K562 (cell line): ENCODE results near the gene POLR3K. TPM values are rescaled to one million over a fixed set of nuclear protein-coding genes. Genes with fewer than 3 reads are reported as not detected.

ENCODE experiments used
- ATAC-seq: fragments of 200-7000 bp; cut with Tn5 transposase; 3 replicates; pipeline ENCODE4 v1.9.1; 2020; ENCODE audit warnings: moderate library complexity
- BruUV-seq: library from RNA; stranded (reverse); fragments of 400-500 nt; replicated peaks from 2 replicates; lab custom pipeline; 2021; lab: Mats Ljungman, UMichigan
- CTCF ChIA-PET: fragments of 300-600 bp; formaldehyde crosslinking; extraction: SDS; loops from one replicate; lab custom pipeline; 2021; ENCODE audit warnings: low intra/inter-chr PET ratio; lab: Yijun Ruan, JAX
- POLR2A ChIA-PET: fragments of 300-600, 350-650 bp; sonication (Branson Sonifier 250); formaldehyde crosslinking; extraction: SDS; loops from one replicate; lab custom pipeline; 2021; ENCODE audit warnings: antibody characterized with exemption, inconsistent platforms; lab: Yijun Ruan, JAX
- DNase-seq, 4 experiments: peaks; one replicate each; pipeline versions ENCODE4 v3.0.0 to v3.0.0-alpha.2; 2011 to 2018; ENCODE audit warnings: low spot score in 3 of 4, mixed read lengths in 3 of 4; ENCODE audit errors: extremely low read depth in 1 of 4
- FAIRE-seq: peaks from 2 replicates; lab custom pipeline; 2011; peaks lifted over from hg19 to GRCh38; lab: Jason Lieb, UNC
- H2AFZ ChIP-seq: 2 replicates; pipeline ENCODE4 v1.6.0; 2011; ENCODE audit warnings: low read depth, low read length, control low read depth, inconsistent platforms
- H3K27ac ChIP-seq: fragments of 200-600 bp; 3 replicates; pipeline ENCODE4 v1.8.0; 2011; ENCODE audit warnings: low read depth, mild to moderate bottlenecking, control low read depth, inconsistent platforms, low read length, moderate library complexity, mixed read lengths; ENCODE audit errors: extremely low read depth
- H3K27me3 ChIP-seq, 2 experiments: fragments of 300-600 bp in 1 of 2; 2 replicates in 1 of 2; 3 replicates in 1 of 2; pipeline versions ENCODE4 v1.6.0 to v1.8.0; 2011; ENCODE audit warnings: inconsistent platforms in 2 of 2, low read length in 2 of 2, mild to moderate bottlenecking in 1 of 2, mixed read lengths in 1 of 2, moderate library complexity in 1 of 2; ENCODE audit not compliant: control insufficient read depth in 2 of 2, insufficient read depth in 2 of 2
- H3K36me3 ChIP-seq: fragments of 300-600 bp; 3 replicates; pipeline ENCODE4 v1.8.0; 2011; ENCODE audit warnings: mild to moderate bottlenecking, low read length, inconsistent platforms; ENCODE audit not compliant: control insufficient read depth, insufficient read depth
- H3K4me1 ChIP-seq, 2 experiments: fragments of 200-600 bp in 1 of 2; replicated peaks in 1 of 2; 2 replicates in 1 of 2; 3 replicates in 1 of 2; pipeline versions ENCODE4 v1.5.1 to v1.8.0; 2011; ENCODE audit warnings: inconsistent platforms in 2 of 2, low read length in 2 of 2, mild to moderate bottlenecking in 1 of 2, mixed read lengths in 1 of 2, moderate library complexity in 1 of 2; ENCODE audit not compliant: control insufficient read depth in 2 of 2, insufficient read depth in 2 of 2
- H3K4me2 ChIP-seq: 2 replicates; pipeline ENCODE4 v1.6.1; 2011; ENCODE audit warnings: low read length, control low read depth, inconsistent platforms, mixed read lengths; ENCODE audit not compliant: insufficient read depth
- H3K4me3 ChIP-seq: fragments of 200-600 bp; sonication (generic), shearing (Covaris generic); 2 replicates; pipeline ENCODE4 v1.5.1; 2016; ENCODE audit warnings: control low read depth, inconsistent platforms
- H3K79me2 ChIP-seq: fragments of 200-600 bp; 3 replicates; pipeline ENCODE4 v1.8.0; 2011; ENCODE audit warnings: low read length, inconsistent platforms; ENCODE audit not compliant: control insufficient read depth, insufficient read depth
- H3K9ac ChIP-seq, 2 experiments: 2 replicates each; pipeline versions ENCODE4 v1.6.0 to v1.6.1; 2011; ENCODE audit warnings: low read depth in 2 of 2, low read length in 2 of 2, control low read depth in 1 of 2, inconsistent platforms in 1 of 2, mild to moderate bottlenecking in 1 of 2, mixed read lengths in 1 of 2; ENCODE audit not compliant: insufficient read depth in 1 of 2
- H3K9me1 ChIP-seq: one replicate; pipeline ENCODE4 v1.6.0; 2011; ENCODE audit warnings: inconsistent platforms, mild to moderate bottlenecking, low read length, moderate library complexity; ENCODE audit not compliant: control insufficient read depth, insufficient read depth
- H3K9me3 ChIP-seq: replicated peaks from 2 replicates; pipeline ENCODE4 v1.5.1; 2011; ENCODE audit warnings: low read depth, low read length, inconsistent platforms; ENCODE audit not compliant: control insufficient read depth, insufficient read depth
- H4K20me1 ChIP-seq: replicated peaks from 2 replicates; pipeline ENCODE4 v1.6.1; 2011; ENCODE audit warnings: low read length, inconsistent platforms, mixed read lengths; ENCODE audit not compliant: control insufficient read depth, insufficient read depth
- BDP1 ChIP-seq: IDR thresholded peaks from 3 replicates; pipeline ENCODE4 v1.6.1; 2011; ENCODE audit not compliant: insufficient read length, insufficient read depth
- CEBPB ChIP-seq: fragments of 450-650 bp; IDR thresholded peaks from 2 replicates; pipeline ENCODE4 v1.6.1; 2016; ENCODE audit warnings: missing genetic modification characterization, missing compliant biosample characterization
- CEBPG ChIP-seq, 3 experiments: fragments of 200-800 bp in 1 of 3; sonication (Bioruptor generic) in 1 of 3; sonication (generic) in 1 of 3; formaldehyde crosslinking in 1 of 3; IDR thresholded peaks in 2 of 3; conservative IDR thresholded peaks in 1 of 3; 2 replicates each; pipeline versions ENCODE4 v1.6.1 to v1.8.0; 2016 to 2022; ENCODE audit warnings: missing compliant biosample characterization in 2 of 3, missing genetic modification characterization in 2 of 3, mild to moderate bottlenecking in 1 of 3, missing genetic modification reagents in 1 of 3
- CTCFL ChIP-seq: IDR thresholded peaks from 2 replicates; pipeline ENCODE4 v1.6.1; 2011; ENCODE audit warnings: borderline replicate concordance, low read depth, mild to moderate bottlenecking, moderate library complexity, low read length; ENCODE audit not compliant: insufficient read depth, poor library complexity, severe bottlenecking
- GATAD2A ChIP-seq: fragments of 450-650 bp; IDR thresholded peaks from 2 replicates; pipeline ENCODE4 v1.6.1; 2017
- MAX ChIP-seq: sonication (generic); formaldehyde crosslinking; IDR thresholded peaks from 2 replicates; pipeline ENCODE4 v1.9.0; 2022; ENCODE audit warnings: mild to moderate bottlenecking, missing genetic modification reagents
- POLR2A ChIP-seq: fragments of 450-650 bp; conservative IDR thresholded peaks from 2 replicates; pipeline ENCODE4 v1.6.1; 2016
- POLR2G ChIP-seq: fragments of 200-400 bp; formaldehyde crosslinking; IDR thresholded peaks from 2 replicates; pipeline ENCODE4 v1.6.1; 2017; ENCODE audit warnings: low read depth, mild to moderate bottlenecking, antibody characterized with exemption, low read length, moderate library complexity
- RBFOX2 ChIP-seq: fragments of 200-400 bp; formaldehyde crosslinking; IDR thresholded peaks from 2 replicates; pipeline ENCODE4 v1.6.1; 2017; ENCODE audit warnings: low read depth, mild to moderate bottlenecking, low read length, moderate library complexity
- SPI1 ChIP-seq: IDR thresholded peaks from 2 replicates; pipeline ENCODE4 v1.6.1; 2011; ENCODE audit warnings: low read depth, low read length, control low read depth, borderline replicate concordance
- SUPT5H ChIP-seq: fragments of 450-650 bp; IDR thresholded peaks from 2 replicates; pipeline ENCODE4 v1.6.1; 2016
- THAP12 ChIP-seq: fragments of 250-450 bp; sonication (Bioruptor Pico); IDR thresholded peaks from 2 replicates; pipeline ENCODE4 v1.9.0; 2021; ENCODE audit warnings: mild to moderate bottlenecking, inconsistent platforms
- ZNF134 ChIP-seq: fragments of 250-450 bp; sonication (Bioruptor Pico); conservative IDR thresholded peaks from 2 replicates; pipeline ENCODE4 v1.4.0; 2020
- ZNF263 ChIP-seq: sonication (generic); formaldehyde crosslinking; IDR thresholded peaks from 2 replicates; pipeline ENCODE4 v1.8.0; 2022; ENCODE audit warnings: mild to moderate bottlenecking, missing genetic modification reagents, borderline replicate concordance
- WGBS: fragments of 100-300 bp; shearing (Covaris generic); methylation state at CpG from one replicate; pipeline ENCODE4 v1.1.6; 2016; ENCODE audit warnings: low coverage, mixed read lengths; ENCODE audit not compliant: insufficient coverage; ENCODE audit errors: missing lambda C conversion rate; 5-methylcytosine and 5-hydroxymethylcytosine counted together
- in situ Hi-C: fragments of 300-500 bp; cut with MboI; formaldehyde crosslinking; loops from 4 replicates; pipeline ENCODE4 v1.15.0; 2018; ENCODE audit warnings: inconsistent platforms, mixed read lengths
- intact Hi-C: fragments of 100-400 bp; cut with micrococcal nuclease; formaldehyde crosslinking; loops from 2 replicates; pipeline ENCODE4 v1.14.2; 2022
- polyA plus RNA-seq, 8 experiments: library from polyadenylated mRNA; depleted of rRNA in 4 of 8; stranded (reverse) in 5 of 8; unstranded in 3 of 8; fragments of >200 nt; fragmentation: Nextera tagmentation in 2 of 8; fragmentation: Illumina TruSeq in 1 of 8; extraction: Ambion mirVana in 2 of 8; extraction: Trizol in 1 of 8; gene quantifications; 2 replicates each; pipeline versions ENCODE4 v1.2.1 to v1.2.3, GENCODE V29; 2011 to 2014; ENCODE audit warnings: inconsistent platforms in 1 of 8, missing spikeins in 1 of 8
- total RNA-seq, 7 experiments: library from RNA; depleted of rRNA in 6 of 7; stranded (reverse); fragments of >200 nt in 6 of 7; fragmentation: Illumina TruSeq in 2 of 7; extraction: Trizol in 2 of 7; gene quantifications; 2 replicates each; pipeline versions ENCODE4 v1.2.1 to v1.2.3, GENCODE V29; 2011 to 2021; ENCODE audit warnings: low replicate concordance in 1 of 7

The POLR3K gene
- total and polyA plus RNA-seq, 9 of the 15 experiments (the other 6 are each of a cell fraction or from before 2014, with no cell fraction given) = 42.1 to 315 (median 86.7) TPM

- in situ Hi-C loops = no loop called here
- no peaks in the 10 kb centered on the region for H3K27me3 ChIP-seq
- H3K4me3 ChIP-seq = no peak overlapping the region
- H3K4me2 ChIP-seq = no peak overlapping the region
- ChIA-PET CTCF (no interaction called here), POLR2A (interaction anchor here (0.6 to 1.0 kb wide), 4 partner anchors 9 to 69 kb away, joined by 3 to 7 read pairs (median 4); partner anchors contain the start of genes POLR3K and SNRNP25)
- H3K9me3 ChIP-seq = no peaks in the 10 kb centered on the region
- peaks cover 21% of the 10 kb centered on the region for H4K20me1 ChIP-seq
- FAIRE-seq (peak; percentile 23), ATAC-seq (no peak; the same call in 2 of the 3 replicates), DNase-seq (peak in 1 of 4 experiments; percentile 36)
- no peak overlapping the region for H2AFZ ChIP-seq
- TF ChIP-seq POLR2A (peak; percentile 43; the same call in 1 of the 2 replicates), THAP12 (CRISPR knock-in tag) (no peak; the same call in 1 of the 2 replicates), GATAD2A (no peak), CEBPB (tag) (peak; percentile 78), ZNF134 (CRISPR knock-in tag) (no peak), MAX (CRISPR knock-in tag) (peak; percentile 60; the same call in 1 of the 2 replicates), ZNF263 (CRISPR knock-in tag) (peak; percentile 61; the same call in 1 of the 2 replicates), CTCFL (no peak), BDP1 (no peak), SUPT5H (peak; percentile 50), CEBPG (CRISPR knock-in tag; IDR thresholded peaks at IDR 0.05) (peak; percentile 46; the same call in 1 of the 2 replicates), CEBPG (tag; conservative IDR thresholded peaks at IDR 0.05 in 1 of 2, IDR thresholded peaks at IDR 0.05 in 1 of 2) (no peak), RBFOX2 (peak; percentile 35; the same call in 1 of the 2 replicates), SPI1 (peak; percentile 35; the same call in 1 of the 2 replicates), POLR2G (peak; percentile 51; the same call in 1 of the 2 replicates)
- WGBS = 85% methylated on average over 13 of the region's 13 CpGs
- H3K9ac ChIP-seq = peak overlapping the region in 1 of 2 experiments; percentile 81; a peak in 2 of 4 replicates
- H3K79me2 ChIP-seq = no peaks in the 10 kb centered on the region
- H3K4me1 ChIP-seq = peaks cover 18 to 48% of the 10 kb centered on the region in 2 experiments
- BruUV-seq = no TSS peak
- H3K27ac ChIP-seq = no peak overlapping the region
- peaks cover 3% of the 10 kb centered on the region for H3K9me1 ChIP-seq
- H3K36me3 ChIP-seq = peaks cover 64% of the 10 kb centered on the region
- intact Hi-C loops = no loop called here
These were observed 14.2 kb downstream of the POLR3K start for GRCh38 chr16:38941-39892.
